GM18498 (cell line): Measurements from ENCODE around the gene RABEP1.
A peak's percentile ranks its signal among the peaks of the same experiment; 100 is the strongest.
"Not testable (repeated sequence)": the region's sequence is repeated elsewhere in the genome, so short reads cannot be mapped to it uniquely, and the experiment has no call there.

Experiments
- ATAC-seq: cut with Tn5 transposase; IDR thresholded peaks from one replicate; pipeline ENCODE4 v1.9.1; 2021; ENCODE audit warnings: mild to moderate bottlenecking, moderate library complexity; ENCODE audit not compliant: unreplicated experiment

The RABEP1 gene

GRCh38 chr17:5419959-5420653 is 138.0 kb downstream of the RABEP1 start, which contains the start of gene RPAIN:
Gene RPAIN (plus strand): TSS chr17:5420182. CDS start chr17:5420211, 29 bp downstream.
- ATAC-seq = peak; percentile 56

DNA sequence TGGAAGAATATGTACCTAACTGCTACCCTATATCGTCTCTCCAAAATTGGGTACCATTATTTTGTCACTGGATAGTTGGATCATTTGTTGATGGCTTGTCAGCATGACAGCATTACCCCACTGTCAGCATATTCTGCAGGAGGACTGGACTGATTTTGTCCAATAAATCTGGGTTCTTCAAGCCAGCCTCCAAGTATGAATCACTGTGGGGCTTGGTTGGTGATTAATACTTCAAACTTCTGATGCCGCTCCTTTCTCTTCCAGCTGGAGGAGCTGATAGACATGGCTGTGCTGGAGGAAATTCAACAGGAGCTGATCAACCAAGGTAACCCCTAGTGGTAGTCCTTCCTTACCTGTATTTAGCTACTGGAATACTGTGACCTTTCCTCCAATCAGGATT is 140.4 kb downstream of the RABEP1 start:
- no peak for ATAC-seq

- ATAC-seq = no peak
Observed at GRCh38 chr17:5424909-5425308, 142.8 kb downstream of the RABEP1 start.

GRCh38 chr17:5425826-5426225 is 143.7 kb downstream of the RABEP1 start:
- no peak for ATAC-seq

DNA sequence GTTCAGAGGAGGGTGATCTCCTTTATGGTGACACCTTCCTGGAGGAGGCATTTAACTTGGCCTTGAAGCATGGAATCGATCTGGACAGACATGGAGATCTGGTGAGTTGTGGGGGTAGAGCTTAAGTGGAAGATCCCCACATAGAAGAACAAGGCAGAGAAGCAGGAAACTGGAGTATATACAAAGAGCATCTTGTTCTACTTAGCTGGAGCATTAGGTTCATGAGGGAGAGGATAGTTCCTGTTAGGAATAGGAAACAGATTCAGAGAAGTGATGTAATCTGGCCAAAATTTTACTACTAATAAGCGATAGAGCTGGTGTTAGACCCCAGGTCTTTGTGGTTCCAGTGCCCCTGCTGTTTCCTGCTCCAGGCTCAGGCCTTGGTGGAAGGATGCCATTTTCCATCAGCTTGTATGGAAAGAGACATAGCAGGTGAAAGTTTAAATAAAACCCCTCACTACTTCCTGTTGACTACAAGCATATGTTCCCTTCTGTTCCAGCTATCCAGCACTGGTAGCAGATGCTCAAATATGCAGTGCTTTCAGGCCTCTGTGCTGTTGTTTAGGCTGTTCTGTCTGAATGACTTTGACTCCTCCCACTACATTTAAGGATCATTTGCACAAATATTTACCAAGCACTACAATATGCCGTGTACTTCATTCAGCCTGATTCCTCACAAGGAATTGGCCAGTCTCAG is 147.3 kb downstream of the RABEP1 start:
- ATAC-seq = no peak

- no peak for ATAC-seq
Observed at GRCh38 chr17:5430413-5430999, 148.4 kb downstream of the RABEP1 start.

GRCh38 chr17:5431234-5431633 is 149.2 kb downstream of the RABEP1 start:
- ATAC-seq = not testable (repeated sequence)

DNA sequence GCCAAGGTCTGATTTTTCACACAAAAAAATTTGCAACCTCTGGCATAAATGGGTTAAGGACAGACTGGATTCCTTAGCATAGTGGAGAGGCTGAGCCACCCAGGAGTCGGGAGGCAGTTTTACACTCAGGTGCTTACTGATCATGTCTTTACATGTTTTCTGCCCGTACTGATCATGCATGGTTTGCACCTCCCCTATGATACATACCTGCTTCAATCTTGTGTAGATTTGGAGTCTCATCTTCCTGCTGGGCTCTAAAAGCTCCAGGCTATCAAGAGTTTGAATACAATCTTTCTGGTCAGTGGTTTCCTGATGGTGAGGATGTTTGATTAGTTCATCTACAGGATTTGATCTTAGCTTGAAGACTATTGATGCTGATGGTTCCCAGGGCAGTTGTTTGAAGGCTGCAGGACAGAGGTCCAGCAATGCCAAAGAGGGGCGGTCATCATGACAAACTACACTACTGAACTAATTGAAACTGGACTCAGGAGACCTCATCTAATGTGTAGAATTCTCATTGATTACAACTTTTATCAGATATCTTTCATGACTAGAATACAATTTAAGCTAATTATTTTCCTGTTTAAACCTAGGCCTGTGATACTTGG is 150.0 kb downstream of the RABEP1 start:
- no peak for ATAC-seq

GRCh38 chr17:5434984-5435383 is 152.9 kb downstream of the RABEP1 start:
- no peak for ATAC-seq
